ENCODE measurements around the gene BICDL1.

BICDL1 gene

DNA sequence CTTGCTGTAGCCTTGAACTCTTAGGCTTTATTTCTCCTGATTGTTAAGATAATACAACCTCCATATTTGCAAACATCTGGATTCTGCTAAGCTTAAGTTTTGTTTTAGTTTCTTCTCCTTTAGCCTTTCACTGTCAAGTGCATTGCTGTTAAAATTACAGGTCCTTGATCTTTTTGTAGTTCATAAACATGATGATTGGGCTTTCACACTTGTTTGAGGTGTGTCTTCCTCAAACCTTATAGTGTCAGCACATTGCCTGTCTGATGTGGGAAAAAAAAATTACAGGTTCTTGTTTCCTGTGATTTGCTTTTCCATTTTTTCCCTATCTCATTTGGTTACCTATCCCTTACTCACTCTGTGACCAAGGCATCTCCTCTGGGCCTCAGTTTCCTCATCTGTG lies 59.2 kb downstream of the BICDL1 start:
- Histone ChIP-seq H3K9me3 (no peaks in the 10 kb centered on the region), H3K4me1 (no peaks in the 10 kb centered on the region; the same call in 1 of the 2 replicates), H3K27me3 (ENCODE audit: low read depth) (peaks cover 13% of the 10 kb centered on the region), H3K4me3 (no peak overlapping the region), H3K36me3 (replicated peaks) (no peaks in the 10 kb centered on the region)
- in situ Hi-C loops (cut with MboI; ENCODE audit: low sequenced_read_pairs), result no loop called here
- DNase-seq (ENCODE audit: low spot score in 2 of 2), result no peak

GRCh38 chr12:120049426-120049825 lies 60.4 kb downstream of the BICDL1 start:
- Histone ChIP-seq H3K4me1 (no peaks in the 10 kb centered on the region; the same call in 1 of the 2 replicates), H3K27me3 (ENCODE audit: low read depth) (peaks cover 6% of the 10 kb centered on the region), H3K9me3 (no peaks in the 10 kb centered on the region), H3K4me3 (no peak overlapping the region), H3K36me3 (replicated peaks) (no peaks in the 10 kb centered on the region)
- in situ Hi-C loops (cut with MboI; ENCODE audit: low sequenced_read_pairs), result no loop called here
- no peak for DNase-seq (ENCODE audit: low spot score in 2 of 2)

DNA sequence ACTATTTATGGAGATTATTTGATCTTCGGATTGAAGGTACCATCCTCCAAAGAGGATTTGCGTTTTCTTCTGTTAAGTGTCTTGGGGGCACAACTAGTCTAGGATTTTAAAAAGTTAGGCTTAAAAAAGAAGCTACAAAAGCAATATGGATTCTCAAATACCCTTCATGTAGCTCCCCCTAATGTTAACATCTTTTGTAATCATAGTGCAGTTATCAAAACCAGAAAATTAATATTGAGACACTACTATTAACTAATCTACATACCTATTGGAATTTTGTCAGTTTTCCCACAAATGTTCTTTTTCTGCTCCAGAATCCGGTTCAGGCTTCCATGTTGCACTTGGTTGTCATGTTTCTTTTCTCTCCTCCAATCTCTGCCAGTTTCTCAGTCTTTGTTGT lies 62.5 kb downstream of the BICDL1 start:
- Histone ChIP-seq H3K4me3 (no peak overlapping the region), H3K27me3 (ENCODE audit: low read depth) (peaks cover 2% of the 10 kb centered on the region), H3K4me1 (no peaks in the 10 kb centered on the region; the same call in 1 of the 2 replicates), H3K9me3 (no peaks in the 10 kb centered on the region), H3K36me3 (replicated peaks) (no peaks in the 10 kb centered on the region)
- no peak for DNase-seq (ENCODE audit: low spot score in 2 of 2)
- in situ Hi-C loops (cut with MboI; ENCODE audit: low sequenced_read_pairs), result no loop called here

GRCh38 chr12:120054293-120054692 lies 65.3 kb downstream of the BICDL1 start:
- H3K4me3 ChIP-seq, result no peak overlapping the region
- H3K9me3 ChIP-seq, result no peaks in the 10 kb centered on the region
- DNase-seq (ENCODE audit: low spot score in 2 of 2), result no peak
- H3K4me1 ChIP-seq, result no peaks in the 10 kb centered on the region; the same call in 1 of the 2 replicates
- in situ Hi-C loops (cut with MboI; ENCODE audit: low sequenced_read_pairs), result no loop called here
- H3K36me3 ChIP-seq (replicated peaks), result no peaks in the 10 kb centered on the region
- no peaks in the 10 kb centered on the region for H3K27me3 ChIP-seq (ENCODE audit: low read depth)

DNA sequence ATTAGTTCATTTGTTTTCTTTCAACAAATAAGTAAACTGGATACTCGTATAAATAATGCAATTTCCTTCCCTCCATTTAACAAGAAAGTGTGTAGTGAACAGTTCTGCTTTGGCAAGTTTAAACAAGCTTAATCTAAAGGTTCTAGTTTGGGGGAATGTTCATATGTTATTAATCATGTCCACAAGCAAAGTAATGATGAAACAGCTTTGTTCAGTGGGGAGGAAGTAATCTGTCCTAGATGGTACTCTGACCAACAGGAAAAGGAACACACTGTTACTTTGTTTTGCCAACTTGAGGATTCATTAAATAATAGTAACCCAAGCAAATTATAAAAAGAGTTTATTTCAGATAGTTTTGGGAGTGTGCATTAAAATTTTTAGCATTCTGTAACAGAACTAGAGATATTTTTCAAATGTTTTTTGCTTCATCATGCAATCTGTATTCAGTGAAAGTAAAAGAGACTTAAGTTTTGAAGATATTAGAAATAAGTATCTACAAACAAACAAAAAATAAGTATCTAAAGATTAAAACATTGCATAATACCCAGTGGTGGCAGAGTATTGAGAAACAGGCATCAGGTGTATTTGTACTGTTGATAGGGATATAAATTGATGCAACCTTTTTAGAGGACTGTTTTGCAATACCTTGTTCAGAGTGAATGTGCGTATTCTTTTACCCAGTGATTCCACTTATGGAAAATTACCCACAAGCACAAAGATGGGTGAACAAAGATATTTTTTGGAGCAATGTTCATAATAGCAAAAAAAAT lies 66.4 kb downstream of the BICDL1 start:
- Histone ChIP-seq H3K4me1 (no peaks in the 10 kb centered on the region), H3K9me3 (no peaks in the 10 kb centered on the region), H3K36me3 (replicated peaks) (no peaks in the 10 kb centered on the region), H3K27me3 (ENCODE audit: low read depth) (peaks cover 4% of the 10 kb centered on the region; the same call in 1 of the 2 replicates), H3K4me3 (no peak overlapping the region)
- no peak for DNase-seq (ENCODE audit: low spot score in 2 of 2)
- in situ Hi-C loops (cut with MboI; ENCODE audit: low sequenced_read_pairs), result no loop called here

DNA sequence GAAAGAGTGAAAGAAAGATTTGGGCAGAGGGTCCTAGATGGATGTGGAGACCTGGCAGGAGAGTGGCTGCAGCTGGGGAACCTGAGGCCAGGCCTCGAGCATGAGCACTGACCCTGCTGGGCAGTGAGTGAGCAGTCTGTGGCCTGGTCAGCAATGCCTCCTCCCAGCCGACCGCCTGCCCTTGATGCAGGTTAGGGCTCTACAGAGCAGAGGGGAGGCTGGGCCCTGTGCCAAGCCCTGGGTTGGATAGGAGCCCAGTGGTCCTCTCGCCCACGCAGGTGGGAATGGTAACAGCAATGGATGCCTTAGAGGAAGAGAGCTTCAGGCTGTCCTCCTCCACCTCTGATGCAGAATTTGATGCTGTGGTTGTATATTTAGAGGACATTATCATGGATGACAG lies 67.7 kb downstream of the BICDL1 start:
- in situ Hi-C loops (cut with MboI; ENCODE audit: low sequenced_read_pairs), result no loop called here
- no peak for DNase-seq (ENCODE audit: low spot score in 2 of 2)

DNA sequence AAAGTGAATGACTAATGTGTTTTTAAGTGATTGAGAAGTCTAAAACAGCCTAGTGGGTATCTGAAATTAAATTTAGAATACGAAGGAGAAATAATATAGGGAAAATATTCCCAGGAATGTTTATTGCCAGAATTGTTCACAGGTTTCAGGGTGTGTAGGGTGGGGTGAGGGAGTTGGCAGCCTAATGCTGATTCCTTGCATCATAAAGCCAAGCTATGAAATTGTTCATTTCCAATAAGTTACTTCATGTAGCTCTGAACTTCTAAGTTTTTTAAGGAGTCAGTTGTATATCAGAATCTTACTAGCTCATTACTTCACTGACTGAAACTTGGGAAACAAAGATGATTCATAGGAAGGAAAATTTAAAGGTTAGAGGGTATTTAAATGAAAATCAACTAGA lies 71.2 kb downstream of the BICDL1 start:
- Histone ChIP-seq H3K4me1 (no peaks in the 10 kb centered on the region), H3K36me3 (replicated peaks) (no peaks in the 10 kb centered on the region), H3K9me3 (no peaks in the 10 kb centered on the region), H3K4me3 (no peak overlapping the region), H3K27me3 (ENCODE audit: low read depth) (peaks cover 27% of the 10 kb centered on the region)
- in situ Hi-C loops (cut with MboI; ENCODE audit: low sequenced_read_pairs), result no loop called here
- no peak for DNase-seq (ENCODE audit: low spot score in 2 of 2)

More for the DNA sequence above, 67.7 kb downstream of the BICDL1 start:
- peaks cover 15% of the 10 kb centered on the region for H3K27me3 ChIP-seq (ENCODE audit: low read depth)
- no peaks in the 10 kb centered on the region for H3K9me3 ChIP-seq
- H3K4me3 ChIP-seq, result no peak overlapping the region
- H3K36me3 ChIP-seq (replicated peaks), result no peaks in the 10 kb centered on the region
- H3K4me1 ChIP-seq, result no peaks in the 10 kb centered on the region

- Histone ChIP-seq H3K27me3 (ENCODE audit: low read depth) (peaks cover 27% of the 10 kb centered on the region), H3K36me3 (replicated peaks) (no peaks in the 10 kb centered on the region), H3K9me3 (no peaks in the 10 kb centered on the region), H3K4me1 (no peaks in the 10 kb centered on the region), H3K4me3 (no peak overlapping the region)
- DNase-seq (ENCODE audit: low spot score in 2 of 2), result no peak
- in situ Hi-C loops (cut with MboI; ENCODE audit: low sequenced_read_pairs), result no loop called here
Observed at GRCh38 chr12:120060717-120061116, 71.7 kb downstream of the BICDL1 start.

GRCh38 chr12:120061575-120062214 lies 72.7 kb downstream of the BICDL1 start:
- Histone ChIP-seq H3K36me3 (replicated peaks) (no peaks in the 10 kb centered on the region), H3K9me3 (no peaks in the 10 kb centered on the region), H3K27me3 (ENCODE audit: low read depth) (peaks cover 27% of the 10 kb centered on the region), H3K4me1 (no peaks in the 10 kb centered on the region), H3K4me3 (no peak overlapping the region)
- no peak for DNase-seq (ENCODE audit: low spot score in 2 of 2)
- in situ Hi-C loops (cut with MboI; ENCODE audit: low sequenced_read_pairs), result no loop called here

DNA sequence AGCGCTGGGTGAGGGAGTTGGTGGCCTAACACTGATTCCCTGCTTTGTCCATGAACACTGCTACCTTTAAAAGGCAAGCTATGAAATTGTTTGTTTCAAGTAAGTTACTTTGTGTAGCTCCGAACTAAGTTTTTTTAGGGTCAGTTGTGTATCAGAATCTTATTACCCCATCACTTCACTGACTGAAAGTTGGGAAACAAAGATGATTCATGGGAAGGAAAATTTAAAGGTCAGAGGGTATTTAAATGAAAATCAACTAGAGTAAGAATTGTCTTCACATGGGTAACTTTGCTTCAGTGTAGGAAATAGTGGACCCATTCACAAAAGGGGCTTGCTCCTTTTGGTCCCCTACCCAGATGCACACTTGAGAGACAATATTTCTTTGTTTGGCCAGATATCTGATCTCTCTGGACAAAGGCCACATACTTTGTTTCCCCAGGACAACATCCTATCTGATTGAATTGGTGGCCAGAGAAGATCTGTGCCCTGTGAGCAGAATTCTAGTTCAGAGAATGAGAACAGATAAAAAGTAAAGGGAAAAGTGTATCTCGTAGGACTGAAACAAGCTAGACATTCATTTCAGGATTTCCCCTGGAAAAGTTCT lies 74.0 kb downstream of the BICDL1 start:
- in situ Hi-C loops (cut with MboI; ENCODE audit: low sequenced_read_pairs), result no loop called here
- Histone ChIP-seq H3K27me3 (ENCODE audit: low read depth) (peaks cover 27% of the 10 kb centered on the region), H3K4me3 (no peak overlapping the region), H3K9me3 (no peaks in the 10 kb centered on the region), H3K36me3 (replicated peaks) (no peaks in the 10 kb centered on the region), H3K4me1 (no peaks in the 10 kb centered on the region)
- no peak for DNase-seq (ENCODE audit: low spot score in 2 of 2)

DNA sequence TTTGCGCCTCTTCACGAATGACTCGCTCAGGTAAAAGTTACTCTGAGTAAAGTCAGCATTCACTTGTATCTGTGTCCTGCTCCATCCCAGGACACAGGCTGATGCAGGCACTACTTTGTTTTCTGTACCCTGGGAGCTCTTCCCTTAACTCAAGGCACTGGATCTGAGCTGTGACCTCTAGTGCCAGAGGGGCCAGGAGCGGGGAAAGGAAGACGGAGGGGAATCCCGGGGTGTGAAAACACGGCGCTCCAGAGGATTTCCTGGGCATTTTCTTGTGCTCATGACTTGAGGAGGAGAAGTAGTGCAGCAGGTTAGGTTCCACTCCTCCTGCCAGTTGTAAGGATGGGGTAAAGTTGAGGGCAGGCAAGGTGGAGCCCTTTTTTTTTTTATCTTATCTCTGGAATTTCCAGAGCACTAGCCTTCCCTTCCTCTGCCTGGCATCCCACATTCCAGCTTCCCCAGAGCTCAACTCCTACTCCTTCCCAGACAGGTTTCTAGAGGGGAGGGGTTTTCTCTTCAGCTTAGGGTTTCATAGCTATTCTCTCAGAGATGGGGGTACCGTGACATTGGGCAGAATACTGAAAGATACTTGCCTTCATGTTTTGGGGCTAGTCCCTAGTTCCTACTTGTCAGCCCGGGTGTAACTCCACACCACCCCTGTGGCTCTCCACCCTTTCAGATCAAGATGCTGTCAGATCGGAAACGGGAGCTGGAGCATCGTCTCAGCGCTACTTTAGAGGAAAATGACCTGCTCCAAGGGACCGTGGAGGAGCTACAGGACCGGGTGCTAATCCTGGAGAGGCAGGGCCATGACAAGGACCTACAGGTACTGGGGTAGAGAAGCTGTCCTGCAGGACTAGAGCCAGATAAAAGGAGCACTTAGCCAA lies 75.3 kb downstream of the BICDL1 start:
- Histone ChIP-seq H3K9me3 (no peaks in the 10 kb centered on the region), H3K27me3 (ENCODE audit: low read depth) (peaks cover 31% of the 10 kb centered on the region), H3K36me3 (replicated peaks) (no peaks in the 10 kb centered on the region), H3K4me3 (no peak overlapping the region), H3K4me1 (no peaks in the 10 kb centered on the region)
- in situ Hi-C loops (cut with MboI; ENCODE audit: low sequenced_read_pairs), result no loop called here
- no peak for DNase-seq (ENCODE audit: low spot score in 2 of 2)

DNA sequence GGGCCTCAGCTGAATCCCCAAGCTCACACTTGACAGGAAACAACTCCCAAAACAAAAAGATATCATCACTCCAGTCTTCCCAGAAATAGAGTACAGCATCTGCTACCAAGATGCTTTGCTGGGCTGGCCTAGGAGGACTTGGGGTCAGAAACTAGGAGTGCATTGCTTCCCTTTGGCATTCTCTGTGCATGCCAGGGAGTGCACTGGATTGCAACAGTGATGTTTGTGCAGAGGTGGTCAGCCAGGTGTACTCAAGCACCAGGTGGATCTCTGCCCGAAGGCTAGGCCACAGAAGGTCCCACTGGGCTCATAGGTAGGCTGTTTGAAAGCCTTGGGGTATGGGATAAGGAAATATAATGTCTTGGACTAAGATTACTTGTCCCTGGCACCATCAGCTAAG lies 76.4 kb downstream of the BICDL1 start:
- H3K4me3 ChIP-seq, result no peak overlapping the region
- no peak for DNase-seq (ENCODE audit: low spot score in 2 of 2)
- no peaks in the 10 kb centered on the region for H3K4me1 ChIP-seq
- H3K9me3 ChIP-seq, result no peaks in the 10 kb centered on the region
- in situ Hi-C loops (cut with MboI; ENCODE audit: low sequenced_read_pairs), result no loop called here
- H3K36me3 ChIP-seq (replicated peaks), result no peaks in the 10 kb centered on the region
- H3K27me3 ChIP-seq (ENCODE audit: low read depth), result peaks cover 34% of the 10 kb centered on the region

DNA sequence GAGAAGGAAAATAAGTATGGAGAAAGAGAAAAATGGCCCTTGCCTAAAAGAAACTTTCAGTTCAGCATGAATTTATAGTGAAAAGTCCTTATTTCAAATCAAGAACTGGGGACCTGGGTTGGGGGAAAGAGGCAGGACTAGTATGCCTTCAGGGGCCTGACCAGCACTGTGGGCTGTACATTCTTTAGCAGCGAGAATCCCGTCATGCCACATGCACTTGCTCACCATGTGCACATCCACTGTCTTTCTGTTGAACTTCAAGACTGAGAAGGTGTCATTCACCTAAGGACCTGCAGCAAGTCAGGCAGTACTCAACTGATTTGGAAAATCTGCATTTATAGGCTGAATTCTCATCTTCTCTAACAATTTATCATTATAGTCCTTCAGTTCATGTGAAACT lies 77.3 kb downstream of the BICDL1 start:
- Histone ChIP-seq H3K4me3 (no peak overlapping the region), H3K27me3 (ENCODE audit: low read depth) (peaks cover 26% of the 10 kb centered on the region), H3K9me3 (no peaks in the 10 kb centered on the region), H3K36me3 (replicated peaks) (no peaks in the 10 kb centered on the region), H3K4me1 (no peaks in the 10 kb centered on the region)
- DNase-seq (ENCODE audit: low spot score in 2 of 2), result no peak
- in situ Hi-C loops (cut with MboI; ENCODE audit: low sequenced_read_pairs), result no loop called here
